ENCODE measurements around the gene TCFL5.
"Not testable (repeated sequence)": the region's sequence is repeated elsewhere in the genome, so short reads cannot be mapped to it uniquely, and the experiment has no call there.

TCFL5 gene

DNA sequence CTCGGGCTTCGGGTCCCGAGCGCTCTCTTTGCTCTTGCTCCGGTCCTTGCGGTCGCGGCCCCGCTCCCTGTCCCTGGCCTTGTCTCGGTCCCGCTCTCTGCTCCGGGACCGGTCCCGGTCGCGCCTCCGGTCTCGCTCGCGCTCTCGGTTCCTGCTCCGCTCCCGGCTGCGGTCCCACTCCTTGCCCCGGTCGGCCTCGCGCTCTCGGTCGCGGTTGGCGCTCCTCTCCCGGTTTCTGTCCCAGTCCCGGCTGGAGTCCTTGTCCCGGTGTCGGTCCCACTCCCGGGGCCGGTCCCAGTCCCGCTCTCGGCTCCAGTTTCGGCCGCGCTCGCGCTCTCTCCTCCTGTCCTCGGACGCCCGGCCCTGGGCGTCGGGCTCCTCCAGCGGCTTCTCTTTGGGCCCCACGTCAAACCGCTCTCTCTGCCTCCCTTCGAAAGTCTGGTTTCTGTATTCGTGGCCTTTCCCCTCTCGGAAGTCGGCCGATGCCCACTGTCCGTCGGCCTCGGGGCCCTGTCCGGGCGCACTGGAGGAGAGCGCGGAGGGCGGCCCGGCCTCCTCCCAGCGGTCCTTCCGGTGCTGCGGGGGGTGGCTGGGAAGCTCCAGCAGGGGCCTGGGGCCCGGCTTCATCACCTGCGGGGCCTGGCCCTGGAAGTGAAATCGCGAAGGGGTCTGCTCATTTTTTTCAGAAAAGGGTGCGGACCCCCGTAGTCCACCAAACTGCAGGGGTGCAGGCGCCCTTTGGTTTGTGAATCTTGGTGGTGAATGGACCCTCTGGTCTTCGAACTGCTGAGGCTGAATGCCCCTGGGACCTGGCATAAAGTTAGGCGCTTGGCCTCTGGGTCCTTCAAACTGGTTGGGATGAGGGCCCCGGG, 17.9 kb upstream of the TCFL5 start:
- no peak for DNase-seq

DNA sequence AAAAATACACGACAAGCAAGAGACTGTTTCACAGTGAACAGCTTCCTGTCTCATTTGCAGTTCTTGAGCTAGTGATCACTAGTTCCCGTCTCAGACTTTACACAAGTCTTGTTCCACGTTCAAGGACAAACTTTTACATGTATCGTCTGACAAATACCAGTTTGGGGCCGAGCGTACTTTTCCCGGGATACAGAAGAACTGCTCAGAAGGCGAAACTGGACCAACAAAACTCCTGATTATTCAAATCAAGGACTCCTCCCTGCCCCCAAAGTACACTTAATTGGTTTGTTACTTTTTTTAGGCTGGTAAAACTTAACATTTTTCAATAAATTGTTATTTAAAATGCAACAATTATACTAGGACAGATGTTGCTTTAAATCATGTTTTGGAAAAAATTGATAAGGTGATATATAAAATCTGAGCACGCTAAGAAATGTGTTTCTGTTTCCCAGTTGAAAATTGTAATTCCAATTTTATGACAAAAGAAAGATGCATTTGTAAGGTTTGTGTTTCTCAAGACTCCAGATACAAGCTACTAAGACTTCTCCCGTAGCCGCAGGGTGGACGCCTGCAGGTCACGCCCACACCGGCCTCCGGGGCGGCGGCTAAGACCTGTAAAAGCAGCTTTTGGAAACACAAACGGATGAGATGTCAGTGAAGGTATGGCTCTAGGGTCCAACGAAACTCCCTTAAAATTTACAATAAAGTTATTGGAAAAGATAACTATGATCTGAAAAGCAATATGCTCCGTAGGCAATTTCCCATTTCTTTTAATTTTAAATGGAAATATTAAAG, 16.8 kb upstream of the TCFL5 start:
- DNase-seq: no peak

GRCh38 chr20:62876902-62877816, 15.5 kb upstream of the TCFL5 start:
- DNase-seq: no peak

DNA sequence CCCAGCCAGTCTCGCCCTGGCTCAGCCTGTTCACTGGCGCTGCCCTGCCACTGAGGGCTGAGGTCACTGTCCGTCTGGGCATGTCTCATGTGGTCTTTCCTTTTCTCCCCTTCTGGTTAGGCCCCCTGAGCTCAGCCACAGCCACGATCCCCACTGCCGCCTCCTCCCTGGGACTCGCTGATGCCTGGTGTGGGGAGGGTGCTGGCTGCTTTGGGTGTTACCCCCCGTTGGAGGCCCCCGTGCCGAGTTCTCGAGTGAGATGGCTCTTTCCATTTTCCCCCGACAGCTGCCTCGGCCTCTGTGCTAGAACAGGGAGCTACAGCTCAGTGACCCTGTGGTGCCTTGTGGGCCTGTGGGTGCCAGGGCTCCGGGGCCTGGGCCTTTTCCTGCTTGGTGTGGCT, 14.9 kb upstream of the TCFL5 start:
- no peak for DNase-seq

GRCh38 chr20:62875419-62876361, 14.1 kb upstream of the TCFL5 start:
- no peak for DNase-seq

DNA sequence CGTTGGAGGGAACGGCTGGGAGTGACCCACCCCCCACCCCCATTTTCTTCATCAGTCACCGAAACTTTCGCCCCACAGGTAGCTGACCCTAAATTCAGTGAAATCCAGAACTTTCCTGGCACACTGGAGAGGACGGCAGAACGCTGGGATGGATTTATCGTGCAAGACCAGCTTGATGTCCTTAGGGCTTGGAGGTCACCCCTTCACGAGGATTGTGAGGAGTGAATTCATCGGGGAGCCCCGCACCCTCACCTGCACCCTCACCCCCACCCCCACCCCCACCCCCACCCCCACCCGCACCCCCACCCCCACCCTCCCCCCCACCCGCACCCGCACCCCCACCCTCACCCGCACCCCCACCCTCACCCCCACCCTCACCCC, 13.3 kb upstream of the TCFL5 start:
- DNase-seq: no peak

DNA sequence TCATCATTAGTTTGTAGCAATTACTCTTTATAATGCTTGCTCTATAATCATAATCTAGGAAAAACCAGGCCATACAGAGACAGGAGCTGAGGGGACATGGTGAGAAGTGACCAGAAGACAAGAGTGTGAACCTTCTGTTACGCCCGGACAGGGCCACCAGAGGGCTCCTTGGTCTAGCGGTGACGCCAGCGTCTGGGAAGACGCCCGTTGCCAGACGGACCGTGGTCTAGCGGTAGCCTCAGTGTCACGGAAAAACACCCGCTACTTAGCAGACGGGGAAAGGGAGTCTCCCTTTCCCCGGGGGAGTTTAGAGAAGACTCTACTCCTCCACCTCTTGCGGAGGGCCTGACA, 12.0 kb upstream of the TCFL5 start:
- peak; percentile 31 to 44 for DNase-seq

DNA sequence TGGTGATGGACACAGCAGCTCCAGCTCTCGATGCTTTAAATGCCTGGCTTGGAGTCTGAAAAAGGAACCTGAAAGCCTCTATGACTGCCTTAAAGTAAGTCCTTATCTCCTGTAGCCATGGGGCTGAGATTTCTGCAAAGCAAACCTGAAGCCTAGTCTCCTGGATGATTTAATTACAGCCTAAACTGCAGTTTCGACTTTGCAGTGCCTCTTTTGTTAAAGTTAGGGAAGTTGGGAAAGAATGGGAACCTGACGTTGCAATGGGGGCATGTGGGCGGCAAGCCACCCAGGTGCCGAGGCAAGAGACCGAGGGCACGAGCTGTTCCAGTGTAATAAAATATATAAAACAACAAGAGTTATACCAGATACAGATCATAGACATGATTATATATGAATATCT, 11.7 kb upstream of the TCFL5 start:
- DNase-seq: no peak

DNA sequence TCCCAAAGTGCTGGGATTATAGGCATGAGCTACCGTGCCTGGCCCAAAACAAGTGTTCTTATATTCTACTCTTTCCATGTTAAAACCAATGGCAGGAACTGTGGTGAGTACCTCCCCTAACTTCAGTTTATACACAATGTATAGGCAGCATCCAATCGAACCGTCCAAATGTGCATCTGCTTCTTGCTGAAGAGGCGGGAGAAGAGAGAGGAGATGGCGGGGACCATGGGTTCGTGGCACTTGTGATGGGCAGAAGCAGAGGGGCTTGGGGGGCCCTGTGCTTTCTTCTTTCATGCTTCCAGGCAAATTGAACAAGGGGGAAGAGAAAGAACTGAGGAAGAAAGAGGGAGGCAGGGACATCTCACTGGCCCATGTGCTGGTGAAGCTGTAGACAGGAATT, 11.2 kb upstream of the TCFL5 start:
- DNase-seq: no peak

GRCh38 chr20:62872184-62872847, 10.7 kb upstream of the TCFL5 start:
- DNase-seq: no peak

DNA sequence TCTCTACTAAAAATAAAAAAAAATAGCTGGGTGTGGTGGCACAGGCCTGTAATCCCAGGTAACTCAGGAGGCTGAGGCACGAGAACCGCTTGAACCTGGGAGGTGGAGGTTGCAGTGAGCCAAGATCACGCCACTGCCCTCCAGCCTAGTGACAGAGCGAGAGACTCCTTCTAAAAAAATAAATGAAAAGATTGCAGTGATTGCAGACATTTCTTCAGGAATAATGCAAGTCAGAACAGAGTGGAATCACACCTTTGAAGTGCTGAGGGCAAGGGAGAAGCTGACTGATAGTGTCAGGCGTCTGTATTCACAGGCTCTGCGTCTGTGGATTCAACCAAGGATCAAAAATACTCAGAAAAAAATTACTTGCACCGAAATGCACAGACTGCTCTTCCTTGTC, 2.6 kb upstream of the TCFL5 start:
- DNase-seq: no peak

GRCh38 chr20:62860924-62861691, 514 bp downstream of the TCFL5 start:
- DNase-seq: peak; percentile 27 to 58

- DNase-seq: no peak
Observed at GRCh38 chr20:62860391-62860923, 1.2 kb downstream of the TCFL5 start.

GRCh38 chr20:62859721-62860120, 1.9 kb downstream of the TCFL5 start:
- no peak for DNase-seq

- DNase-seq: peak in 1 of 2 donors; percentile 27
Observed at GRCh38 chr20:62858058-62858830, 3.4 kb downstream of the TCFL5 start.

- DNase-seq: no peak
Observed at GRCh38 chr20:62856931-62857619, 4.5 kb downstream of the TCFL5 start.

GRCh38 chr20:62855120-62855519, 6.5 kb downstream of the TCFL5 start:
- no peak for DNase-seq

- no peak for DNase-seq
Observed at GRCh38 chr20:62854121-62854520, 7.5 kb downstream of the TCFL5 start.

- DNase-seq: not testable (repeated sequence)
Observed at GRCh38 chr20:62853304-62853703, 8.3 kb downstream of the TCFL5 start.
